ENCODE results near the gene MEGF6. TPM values are rescaled to one million over a fixed set of nuclear protein-coding genes. Genes with fewer than 3 reads are reported as not detected.

Gene MEGF6
- total RNA-seq, 1 donor from 2014 or later = 57.1 TPM

- Histone ChIP-seq H3K27me3 (ENCODE audit: low read depth) (peaks cover 57% of the 10 kb centered on the region), H3K9me3 (no peaks in the 10 kb centered on the region), H3K36me3 (peaks cover 10% of the 10 kb centered on the region), H3K4me3 (peak within 1 kb of the TSS; percentile 87), H3K4me1 (peaks cover 40% of the 10 kb centered on the region), H3K27ac (no peak within 1 kb of the TSS)
- DNase-seq (no peak), ATAC-seq (peak; percentile 3 to 33)
- TF ChIP-seq, protein P1, sequence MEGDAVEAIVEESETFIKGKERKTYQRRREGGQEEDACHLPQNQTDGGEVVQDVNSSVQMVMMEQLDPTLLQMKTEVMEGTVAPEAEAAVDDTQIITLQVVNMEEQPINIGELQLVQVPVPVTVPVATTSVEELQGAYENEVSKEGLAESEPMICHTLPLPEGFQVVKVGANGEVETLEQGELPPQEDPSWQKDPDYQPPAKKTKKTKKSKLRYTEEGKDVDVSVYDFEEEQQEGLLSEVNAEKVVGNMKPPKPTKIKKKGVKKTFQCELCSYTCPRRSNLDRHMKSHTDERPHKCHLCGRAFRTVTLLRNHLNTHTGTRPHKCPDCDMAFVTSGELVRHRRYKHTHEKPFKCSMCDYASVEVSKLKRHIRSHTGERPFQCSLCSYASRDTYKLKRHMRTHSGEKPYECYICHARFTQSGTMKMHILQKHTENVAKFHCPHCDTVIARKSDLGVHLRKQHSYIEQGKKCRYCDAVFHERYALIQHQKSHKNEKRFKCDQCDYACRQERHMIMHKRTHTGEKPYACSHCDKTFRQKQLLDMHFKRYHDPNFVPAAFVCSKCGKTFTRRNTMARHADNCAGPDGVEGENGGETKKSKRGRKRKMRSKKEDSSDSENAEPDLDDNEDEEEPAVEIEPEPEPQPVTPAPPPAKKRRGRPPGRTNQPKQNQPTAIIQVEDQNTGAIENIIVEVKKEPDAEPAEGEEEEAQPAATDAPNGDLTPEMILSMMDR (IDR thresholded peaks at IDR 0.05) = no peak
- intact Hi-C loops (cut with DNase I) = no loop called here
These were observed 40.7 kb upstream of the MEGF6 start, which contains the start of gene TP73 for GRCh38 chr1:3651930-3652547. TSS of gene TP73 (plus strand) at chr1:3652516. CDS start at chr1:3682366, 29,850 bp downstream.

DNA sequence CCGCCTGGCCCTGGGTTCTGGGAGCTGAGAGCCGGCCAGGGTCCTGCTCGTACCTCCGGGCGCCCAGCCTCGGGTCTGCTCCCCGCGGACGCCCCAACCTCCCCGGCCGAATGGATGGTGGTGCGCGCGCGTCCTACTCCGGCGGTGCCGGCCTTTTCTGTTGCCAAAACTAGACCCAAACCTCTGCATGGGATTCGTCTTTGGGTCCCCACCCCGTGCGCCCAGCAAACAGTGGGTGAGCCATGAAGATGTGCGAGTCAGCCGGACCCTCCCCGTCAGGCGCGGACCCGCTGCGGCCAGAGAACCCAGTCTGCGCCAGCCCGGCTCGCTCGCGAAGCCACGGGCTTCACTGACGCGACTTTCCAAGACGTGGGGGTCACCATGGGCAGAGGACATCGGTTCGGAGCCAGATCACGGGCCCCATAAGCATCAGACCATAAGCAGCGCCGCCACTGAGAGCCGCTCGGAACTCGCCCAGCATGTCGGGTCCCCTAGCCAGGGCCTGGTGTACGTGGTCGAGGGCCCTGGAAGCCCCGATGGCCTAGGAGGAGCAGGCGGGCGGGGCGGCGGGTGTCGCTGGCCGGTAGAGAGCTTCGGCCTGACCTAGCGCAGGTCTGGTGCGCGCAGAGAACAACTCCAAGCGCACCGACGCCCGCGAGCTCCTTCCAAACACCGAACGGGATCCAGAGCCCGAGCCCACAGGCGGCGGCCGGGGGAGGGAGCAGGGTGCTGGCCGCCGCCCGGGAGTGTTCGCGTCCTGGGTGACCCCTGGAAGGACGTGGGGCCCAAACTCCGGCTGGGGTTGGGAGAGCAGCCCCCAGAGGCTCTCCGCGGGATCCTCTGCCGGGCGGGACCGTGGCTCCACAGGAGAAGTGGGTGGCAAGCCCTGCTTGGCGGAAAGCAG lies 40.0 kb upstream of the MEGF6 start:
- Histone ChIP-seq H3K9me3 (no peaks in the 10 kb centered on the region), H3K36me3 (peaks cover 17% of the 10 kb centered on the region), H3K27ac (no peak overlapping the region), H3K27me3 (ENCODE audit: low read depth) (peaks cover 51% of the 10 kb centered on the region), H3K4me3 (peak overlapping the region; percentile 87), H3K4me1 (peaks cover 40% of the 10 kb centered on the region)
- intact Hi-C loops (cut with DNase I) = no loop called here
- peak; percentile 4 to 5 for ATAC-seq
- no peak for DNase-seq
- TF ChIP-seq, protein P1 (IDR thresholded peaks at IDR 0.05) = no peak

DNA sequence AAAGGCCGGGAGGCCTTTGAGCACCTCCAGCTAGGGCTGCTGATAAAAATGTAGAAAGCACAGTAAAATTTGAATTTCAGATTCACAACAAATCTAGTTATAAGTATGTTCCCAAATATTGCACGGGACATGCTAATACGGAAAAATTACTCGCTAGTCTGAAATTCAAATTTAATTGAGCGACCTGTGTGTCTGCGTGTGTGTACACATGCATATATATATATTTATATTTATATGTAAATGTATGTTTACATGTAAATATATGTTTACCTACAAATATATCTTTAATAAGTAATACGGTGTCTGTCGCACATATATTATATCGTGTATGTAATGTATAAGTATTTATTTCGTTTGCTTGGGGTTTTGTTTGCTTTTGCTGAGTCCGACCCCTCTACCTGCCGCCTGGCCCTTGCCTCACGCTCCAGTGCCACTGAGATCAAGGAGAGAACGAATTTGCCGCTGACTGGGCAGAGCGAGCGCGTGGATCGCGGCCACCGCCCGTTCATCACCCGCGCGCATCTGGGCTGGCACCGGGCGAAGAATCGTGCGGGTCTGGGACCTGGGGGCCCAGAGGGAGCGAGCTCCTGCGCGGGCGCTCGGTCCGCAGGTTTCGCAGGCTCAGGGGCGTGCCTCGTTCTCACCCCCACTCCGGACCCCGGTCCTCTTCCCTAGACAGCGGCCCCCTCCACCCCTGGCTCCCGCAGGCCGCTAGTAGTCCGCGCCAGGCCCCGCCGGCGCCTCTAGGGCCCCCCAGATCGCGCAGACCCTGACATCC lies 39.1 kb upstream of the MEGF6 start:
- H3K27me3 ChIP-seq (ENCODE audit: low read depth) = peaks cover 51% of the 10 kb centered on the region

DNA sequence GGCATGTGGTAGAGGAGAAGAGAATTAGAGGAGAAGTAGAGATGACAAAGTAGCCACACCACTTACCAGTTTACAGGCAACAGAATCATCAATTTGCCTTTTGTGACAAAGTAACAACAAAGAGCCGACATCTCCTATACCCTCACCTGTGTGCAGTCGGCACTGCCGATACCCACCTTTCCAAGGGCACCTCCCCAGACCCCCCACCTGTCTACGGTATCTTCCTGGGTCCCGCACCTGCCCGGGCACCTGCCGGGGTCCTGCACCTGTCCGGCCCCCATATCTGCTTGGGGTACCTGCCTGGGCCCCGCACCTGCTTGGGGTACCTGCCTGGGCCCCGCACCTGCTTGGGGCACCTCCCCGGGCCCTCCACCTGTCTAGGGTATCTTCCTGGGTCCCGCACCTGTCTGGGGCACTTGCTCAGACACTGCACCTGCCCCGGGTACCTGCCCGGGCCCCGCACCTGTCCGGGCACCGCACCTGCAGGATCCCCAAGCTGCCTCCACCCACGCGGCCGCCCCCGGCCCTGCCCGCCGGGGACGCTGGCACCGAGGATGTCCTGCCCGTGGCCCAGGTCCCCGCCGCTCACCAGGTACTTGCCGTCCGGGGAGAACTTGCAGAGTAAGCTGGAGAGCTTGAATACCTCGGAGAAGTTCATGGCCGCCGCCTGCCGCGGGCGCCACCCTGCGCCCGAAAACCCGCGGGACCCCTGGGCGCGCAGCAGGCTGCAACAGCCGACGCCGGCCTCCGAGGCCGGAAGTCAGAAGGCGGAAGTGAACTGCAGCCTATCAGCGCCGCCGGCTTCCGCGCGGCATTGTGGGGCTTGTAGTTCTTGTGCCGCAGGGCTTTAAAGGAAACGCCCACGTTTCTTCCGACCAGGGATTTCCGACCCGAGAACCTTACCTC lies 38.3 kb upstream of the MEGF6 start, which contains the start of gene WRAP73:
WRAP73 (minus strand) TSS at position 762 of the 906 bp plus-strand sequence; CDS start at position 658, 104 bp downstream.
- no peaks in the 10 kb centered on the region for H3K9me3 ChIP-seq
- H3K36me3 ChIP-seq = peaks cover 32% of the 10 kb centered on the region
- TF ChIP-seq, protein P1 (IDR thresholded peaks at IDR 0.05) = peak; percentile 35
- intact Hi-C loops (cut with DNase I) = no loop called here
- peaks cover 40% of the 10 kb centered on the region for H3K4me1 ChIP-seq
- DNase-seq (peak; percentile 95), ATAC-seq (peak; percentile 93 to 97)
- peak within 1 kb of the TSS; percentile 87 for H3K4me3 ChIP-seq
- H3K27ac ChIP-seq = peak within 1 kb of the TSS; percentile 58
- peaks cover 45% of the 10 kb centered on the region for H3K27me3 ChIP-seq (ENCODE audit: low read depth)

More for the DNA sequence above, 39.1 kb upstream of the MEGF6 start:
- Histone ChIP-seq H3K9me3 (no peaks in the 10 kb centered on the region), H3K27ac (no peak overlapping the region), H3K36me3 (peaks cover 26% of the 10 kb centered on the region), H3K4me1 (peaks cover 40% of the 10 kb centered on the region), H3K4me3 (peak overlapping the region; percentile 87)
- intact Hi-C loops (cut with DNase I) = no loop called here
- ATAC-seq = no peak
- no peak for DNase-seq
- TF ChIP-seq, protein P1 (IDR thresholded peaks at IDR 0.05) = no peak

Measured in lower lobe of right lung (tissue), 2 donors.